Measurements from ENCODE around the gene LASP1NB.
"Not testable (repeated sequence)": the region's sequence is repeated elsewhere in the genome, so short reads cannot be mapped to it uniquely, and the experiment has no call there.

The LASP1NB gene

DNA sequence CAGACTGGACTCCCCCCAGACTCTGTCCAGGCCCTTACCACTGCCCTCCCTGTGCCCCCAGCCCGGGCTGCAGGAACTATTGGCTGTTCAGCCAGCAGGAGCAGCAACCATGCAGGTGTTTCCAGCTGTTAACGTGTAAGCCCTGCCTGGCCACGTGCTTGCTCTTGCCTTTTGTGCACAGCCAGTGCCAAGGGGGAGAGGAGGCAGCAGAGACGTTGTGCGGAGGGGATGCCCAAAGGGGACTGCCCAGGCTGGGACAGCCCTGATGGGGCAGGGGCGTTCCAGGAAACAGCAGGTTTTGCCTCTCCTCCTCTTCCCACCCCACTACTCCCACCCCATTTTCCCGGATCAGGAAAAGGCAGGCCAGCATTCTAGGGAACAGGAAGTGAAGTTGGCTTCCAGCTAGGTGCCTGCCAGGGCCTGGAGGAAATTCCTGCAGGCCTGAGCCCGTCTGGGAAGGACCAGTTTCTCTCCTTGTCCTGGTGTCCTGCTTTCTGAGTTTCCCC is 16.7 kb upstream of the LASP1NB start:
- Histone ChIP-seq H3K9ac (ENCODE audit: low read length) (no peak overlapping the region), H3K36me3 (ENCODE audit: control insufficient read depth, insufficient read depth, low read length, severe bottlenecking) (peaks cover 59% of the 10 kb centered on the region), H3K4me1 (ENCODE audit: control insufficient read depth, insufficient read depth, low read length) (peaks cover 38% of the 10 kb centered on the region), H3K9me3 (ENCODE audit: control insufficient read depth, low read length) (no peaks in the 10 kb centered on the region), H3K27me3 (replicated peaks; ENCODE audit: control insufficient read depth, insufficient read depth, low read length) (no peaks in the 10 kb centered on the region), H3K4me3 (ENCODE audit: low read length) (no peak overlapping the region)
- DNase-seq (ENCODE audit: low read depth): no peak

DNA sequence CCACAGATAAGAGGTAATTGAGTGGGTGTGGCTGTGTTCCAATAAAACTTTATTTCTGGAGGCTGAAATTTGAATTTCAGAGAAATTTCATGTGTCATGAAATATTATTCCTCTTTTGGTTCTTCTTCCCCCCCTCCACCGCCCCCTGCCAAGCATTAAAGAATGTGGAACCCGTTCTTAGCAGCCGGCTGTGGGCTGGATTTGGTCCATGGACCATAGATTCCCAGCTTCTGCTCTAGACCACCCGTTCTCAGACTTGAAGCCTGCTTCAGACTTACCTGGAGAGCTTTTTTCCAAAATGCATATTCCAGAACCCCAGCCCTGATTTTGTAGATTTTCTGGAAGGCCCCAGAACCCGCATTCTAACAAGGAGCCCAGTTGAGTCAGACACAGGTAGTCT is 15.1 kb upstream of the LASP1NB start:
- no peaks in the 10 kb centered on the region for H3K27me3 ChIP-seq (replicated peaks; ENCODE audit: control insufficient read depth, insufficient read depth, low read length)
- peaks cover 62% of the 10 kb centered on the region for H3K36me3 ChIP-seq (ENCODE audit: control insufficient read depth, insufficient read depth, low read length, severe bottlenecking)
- H3K4me3 ChIP-seq (ENCODE audit: low read length): no peak overlapping the region
- H3K9me3 ChIP-seq (ENCODE audit: control insufficient read depth, low read length): no peaks in the 10 kb centered on the region
- H3K9ac ChIP-seq (ENCODE audit: low read length): no peak overlapping the region
- peaks cover 35% of the 10 kb centered on the region for H3K4me1 ChIP-seq (ENCODE audit: control insufficient read depth, insufficient read depth, low read length)
- DNase-seq (ENCODE audit: low read depth): no peak

GRCh38 chr17:38911081-38911730 is 14.2 kb upstream of the LASP1NB start:
- Histone ChIP-seq H3K36me3 (ENCODE audit: control insufficient read depth, insufficient read depth, low read length, severe bottlenecking) (peaks cover 63% of the 10 kb centered on the region), H3K9ac (ENCODE audit: low read length) (no peak overlapping the region), H3K27me3 (replicated peaks; ENCODE audit: control insufficient read depth, insufficient read depth, low read length) (no peaks in the 10 kb centered on the region), H3K4me3 (ENCODE audit: low read length) (no peak overlapping the region), H3K9me3 (ENCODE audit: control insufficient read depth, low read length) (no peaks in the 10 kb centered on the region), H3K4me1 (ENCODE audit: control insufficient read depth, insufficient read depth, low read length) (peaks cover 31% of the 10 kb centered on the region)
- DNase-seq (ENCODE audit: low read depth): no peak

DNA sequence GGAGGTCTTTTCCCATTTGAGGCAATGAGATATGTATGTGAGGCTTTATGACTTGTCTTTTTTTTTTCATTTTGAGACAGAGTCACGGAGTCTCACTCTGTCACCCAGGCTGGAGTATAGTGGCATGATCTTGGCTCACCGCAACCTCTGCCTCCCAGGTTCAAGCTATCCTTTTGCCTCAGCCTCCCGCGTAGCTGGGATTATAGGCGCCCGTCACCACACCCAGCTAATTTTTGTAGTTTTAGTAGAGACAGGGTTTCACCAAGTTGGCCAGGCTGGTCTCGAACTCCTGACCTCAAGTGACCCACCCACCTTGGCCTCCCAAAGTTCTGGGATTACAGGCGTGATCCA is 13.7 kb upstream of the LASP1NB start:
- DNase-seq (ENCODE audit: low read depth); H3K4me3 ChIP-seq (ENCODE audit: low read length); H3K27me3 ChIP-seq (replicated peaks; ENCODE audit: control insufficient read depth, insufficient read depth, low read length); H3K9ac ChIP-seq (ENCODE audit: low read length); H3K9me3 ChIP-seq (ENCODE audit: control insufficient read depth, low read length): not testable (repeated sequence)
- peaks cover 26% of the 10 kb centered on the region for H3K4me1 ChIP-seq (ENCODE audit: control insufficient read depth, insufficient read depth, low read length)
- peaks cover 65% of the 10 kb centered on the region for H3K36me3 ChIP-seq (ENCODE audit: control insufficient read depth, insufficient read depth, low read length, severe bottlenecking)

DNA sequence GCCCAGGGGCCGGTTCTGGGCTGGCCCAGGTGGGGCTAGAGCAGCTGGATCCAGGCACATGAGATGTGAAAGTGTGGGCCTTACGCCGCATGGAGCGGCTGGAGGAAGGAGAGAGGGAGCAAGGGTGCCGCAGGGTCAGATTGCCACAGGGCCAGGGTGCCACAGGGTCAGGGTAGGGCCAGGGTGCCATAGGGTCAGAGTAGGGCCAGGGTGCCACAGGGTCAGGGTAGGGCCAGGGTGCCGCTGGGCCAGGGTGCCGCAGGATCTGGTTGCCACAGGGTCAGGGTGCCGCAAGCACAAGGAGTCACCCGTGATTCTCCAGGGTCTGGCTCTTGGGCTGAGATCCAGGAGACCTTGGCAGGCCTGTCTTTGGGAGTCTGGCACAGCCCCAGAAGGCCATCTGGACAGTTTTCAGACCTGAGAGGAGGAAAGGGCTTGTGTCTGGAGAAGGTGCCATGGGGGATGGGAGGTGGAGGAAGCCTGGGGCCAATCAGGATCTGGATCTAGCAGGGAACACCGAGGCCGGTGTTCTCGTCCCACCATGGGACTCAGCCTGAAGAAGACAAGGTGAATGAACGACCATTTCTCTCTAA is 13.1 kb upstream of the LASP1NB start:
- no peaks in the 10 kb centered on the region for H3K27me3 ChIP-seq (replicated peaks; ENCODE audit: control insufficient read depth, insufficient read depth, low read length)
- H3K4me3 ChIP-seq (ENCODE audit: low read length): no peak overlapping the region
- no peaks in the 10 kb centered on the region for H3K9me3 ChIP-seq (ENCODE audit: control insufficient read depth, low read length)
- no peak overlapping the region for H3K9ac ChIP-seq (ENCODE audit: low read length)
- peaks cover 70% of the 10 kb centered on the region for H3K36me3 ChIP-seq (ENCODE audit: control insufficient read depth, insufficient read depth, low read length, severe bottlenecking)
- peaks cover 20% of the 10 kb centered on the region for H3K4me1 ChIP-seq (ENCODE audit: control insufficient read depth, insufficient read depth, low read length)
- no peak for DNase-seq (ENCODE audit: low read depth)

- no peaks in the 10 kb centered on the region for H3K9me3 ChIP-seq (ENCODE audit: control insufficient read depth, low read length)
- H3K4me1 ChIP-seq (ENCODE audit: control insufficient read depth, insufficient read depth, low read length): peaks cover 25% of the 10 kb centered on the region
- H3K9ac ChIP-seq (ENCODE audit: low read length): peak overlapping the region; percentile 0
- H3K36me3 ChIP-seq (ENCODE audit: control insufficient read depth, insufficient read depth, low read length, severe bottlenecking): peaks cover 83% of the 10 kb centered on the region
- H3K4me3 ChIP-seq (ENCODE audit: low read length): no peak overlapping the region
- DNase-seq (ENCODE audit: low read depth): no peak
- no peaks in the 10 kb centered on the region for H3K27me3 ChIP-seq (replicated peaks; ENCODE audit: control insufficient read depth, insufficient read depth, low read length)
These were observed 10.4 kb upstream of the LASP1NB start for GRCh38 chr17:38914741-38915638.

- no peaks in the 10 kb centered on the region for H3K9me3 ChIP-seq (ENCODE audit: control insufficient read depth, low read length)
- H3K36me3 ChIP-seq (ENCODE audit: control insufficient read depth, insufficient read depth, low read length, severe bottlenecking): peaks cover 83% of the 10 kb centered on the region
- no peak overlapping the region for H3K9ac ChIP-seq (ENCODE audit: low read length)
- H3K4me3 ChIP-seq (ENCODE audit: low read length): no peak overlapping the region
- H3K27me3 ChIP-seq (replicated peaks; ENCODE audit: control insufficient read depth, insufficient read depth, low read length): no peaks in the 10 kb centered on the region
- H3K4me1 ChIP-seq (ENCODE audit: control insufficient read depth, insufficient read depth, low read length): peaks cover 31% of the 10 kb centered on the region
- no peak for DNase-seq (ENCODE audit: low read depth)
These were observed 9.8 kb upstream of the LASP1NB start for GRCh38 chr17:38915639-38915995.

DNA sequence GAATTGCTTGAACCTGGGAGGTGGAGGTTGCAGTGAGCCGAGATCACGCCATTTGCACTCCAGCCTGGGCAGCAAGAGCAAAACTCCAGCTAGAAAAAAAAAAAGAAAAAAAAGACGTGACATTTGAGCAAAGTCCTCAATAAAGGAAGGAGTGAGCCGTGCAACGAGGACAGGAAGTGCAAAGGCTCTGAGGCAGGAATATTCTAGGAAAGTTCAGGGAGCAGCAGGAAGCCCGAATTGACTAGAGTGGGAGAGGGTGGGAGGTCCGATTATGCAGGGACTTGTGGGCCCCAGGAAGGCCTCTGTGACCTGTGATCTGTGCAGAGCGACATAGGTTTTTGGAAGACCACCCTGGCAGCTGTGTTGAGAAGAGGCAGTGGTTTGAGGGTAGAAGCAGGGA is 8.6 kb upstream of the LASP1NB start:
- Histone ChIP-seq H3K4me1 (ENCODE audit: control insufficient read depth, insufficient read depth, low read length) (peaks cover 42% of the 10 kb centered on the region), H3K9me3 (ENCODE audit: control insufficient read depth, low read length) (no peaks in the 10 kb centered on the region), H3K9ac (ENCODE audit: low read length) (no peak overlapping the region), H3K36me3 (ENCODE audit: control insufficient read depth, insufficient read depth, low read length, severe bottlenecking) (peaks cover 75% of the 10 kb centered on the region), H3K4me3 (ENCODE audit: low read length) (no peak overlapping the region), H3K27me3 (replicated peaks; ENCODE audit: control insufficient read depth, insufficient read depth, low read length) (no peaks in the 10 kb centered on the region)
- DNase-seq (ENCODE audit: low read depth): no peak

DNA sequence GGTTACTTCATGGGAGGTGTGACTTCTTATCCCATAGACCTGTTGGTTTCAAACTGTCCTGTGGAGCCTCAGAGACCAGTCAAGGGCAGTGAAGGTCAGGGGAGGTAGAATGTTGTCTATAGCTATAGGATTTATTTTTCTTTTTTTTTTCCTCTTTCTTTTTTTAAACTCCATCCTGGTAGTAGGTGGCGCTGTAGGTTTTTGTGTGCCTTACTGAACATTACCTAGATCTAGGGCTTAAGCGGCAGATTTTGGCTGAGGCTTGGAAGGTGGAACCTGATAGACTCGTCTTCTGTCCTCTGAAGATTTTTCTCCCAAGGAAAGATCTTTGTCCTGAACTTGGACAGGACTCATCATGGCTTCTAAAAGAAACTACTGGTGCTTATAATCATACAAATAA is 8.2 kb upstream of the LASP1NB start:
- no peak for DNase-seq (ENCODE audit: low read depth)
- H3K36me3 ChIP-seq (ENCODE audit: control insufficient read depth, insufficient read depth, low read length, severe bottlenecking): peaks cover 75% of the 10 kb centered on the region

GRCh38 chr17:38918129-38918913 is 7.1 kb upstream of the LASP1NB start:
- Histone ChIP-seq H3K4me1 (ENCODE audit: control insufficient read depth, insufficient read depth, low read length) (peaks cover 43% of the 10 kb centered on the region), H3K9ac (ENCODE audit: low read length) (no peak overlapping the region), H3K36me3 (ENCODE audit: control insufficient read depth, insufficient read depth, low read length, severe bottlenecking) (peaks cover 72% of the 10 kb centered on the region), H3K27me3 (replicated peaks; ENCODE audit: control insufficient read depth, insufficient read depth, low read length) (no peaks in the 10 kb centered on the region), H3K4me3 (ENCODE audit: low read length) (no peak overlapping the region), H3K9me3 (ENCODE audit: control insufficient read depth, low read length) (no peaks in the 10 kb centered on the region)
- no peak for DNase-seq (ENCODE audit: low read depth)

More for the DNA sequence above, 8.2 kb upstream of the LASP1NB start:
- no peaks in the 10 kb centered on the region for H3K27me3 ChIP-seq (replicated peaks; ENCODE audit: control insufficient read depth, insufficient read depth, low read length)
- no peaks in the 10 kb centered on the region for H3K9me3 ChIP-seq (ENCODE audit: control insufficient read depth, low read length)
- H3K4me1 ChIP-seq (ENCODE audit: control insufficient read depth, insufficient read depth, low read length): peaks cover 43% of the 10 kb centered on the region
- no peak overlapping the region for H3K4me3 ChIP-seq (ENCODE audit: low read length)
- H3K9ac ChIP-seq (ENCODE audit: low read length): no peak overlapping the region

DNA sequence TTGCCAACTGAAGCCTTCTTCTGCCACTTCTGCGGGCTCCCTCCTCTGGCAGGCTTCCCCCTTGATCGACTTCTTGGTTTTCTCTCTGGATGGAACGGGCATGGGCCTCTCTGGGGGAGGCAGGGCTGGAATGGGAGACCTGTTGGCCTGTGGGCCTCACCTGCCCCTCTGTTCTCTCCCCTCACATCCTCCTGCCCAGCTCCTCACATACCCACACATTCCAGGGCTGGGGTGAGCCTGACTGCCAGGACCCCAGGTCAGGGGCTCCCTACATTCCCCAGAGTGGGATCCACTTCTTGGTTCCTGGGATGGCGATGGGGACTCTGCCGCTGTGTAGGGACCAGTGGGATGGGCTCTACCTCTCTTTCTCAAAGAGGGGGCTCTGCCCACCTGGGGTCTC is 6.5 kb upstream of the LASP1NB start:
- Histone ChIP-seq H3K4me1 (ENCODE audit: control insufficient read depth, insufficient read depth, low read length) (peaks cover 43% of the 10 kb centered on the region), H3K9me3 (ENCODE audit: control insufficient read depth, low read length) (no peaks in the 10 kb centered on the region), H3K4me3 (ENCODE audit: low read length) (no peak overlapping the region), H3K27me3 (replicated peaks; ENCODE audit: control insufficient read depth, insufficient read depth, low read length) (no peaks in the 10 kb centered on the region), H3K9ac (ENCODE audit: low read length) (no peak overlapping the region), H3K36me3 (ENCODE audit: control insufficient read depth, insufficient read depth, low read length, severe bottlenecking) (peaks cover 69% of the 10 kb centered on the region)
- no peak for DNase-seq (ENCODE audit: low read depth)

Data from adipocyte (in vitro differentiated cells).